C1 segment of cervical spinal cord (tissue), 14 donors: ENCODE measurements around the gene CX3CR1.

Experiments used
- DNase-seq, 14 donors: peaks; one replicate each; lab custom pipeline; 2025; lab: John Stamatoyannopoulos, UW

The CX3CR1 gene

GRCh38 chr3:39224288-39224687 lies 55.5 kb downstream of the CX3CR1 start:
- DNase-seq, result no peak

- no peak for DNase-seq
Observed at GRCh38 chr3:39222939-39223338, 56.9 kb downstream of the CX3CR1 start.

- no peak for DNase-seq
Observed at GRCh38 chr3:39222462-39222861, 57.4 kb downstream of the CX3CR1 start.

DNA sequence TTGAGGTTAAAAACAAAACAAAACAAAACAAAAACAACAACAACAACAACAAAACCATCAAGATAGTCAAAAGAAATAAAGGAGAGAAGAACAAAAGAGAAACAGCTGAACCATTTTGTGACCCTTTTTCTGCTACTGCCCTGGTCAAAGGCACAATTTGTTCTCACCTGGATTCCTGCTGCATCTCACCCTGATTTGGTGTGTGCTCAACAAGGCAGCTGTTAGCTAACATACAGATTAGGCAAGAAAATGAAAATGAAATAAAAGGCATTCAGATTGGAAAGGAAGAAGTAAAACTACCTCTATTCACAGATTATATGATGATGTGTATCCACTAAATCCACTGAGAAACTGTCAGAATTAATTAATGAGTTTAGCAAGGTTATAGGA lies 58.7 kb downstream of the CX3CR1 start:
- no peak for DNase-seq

DNA sequence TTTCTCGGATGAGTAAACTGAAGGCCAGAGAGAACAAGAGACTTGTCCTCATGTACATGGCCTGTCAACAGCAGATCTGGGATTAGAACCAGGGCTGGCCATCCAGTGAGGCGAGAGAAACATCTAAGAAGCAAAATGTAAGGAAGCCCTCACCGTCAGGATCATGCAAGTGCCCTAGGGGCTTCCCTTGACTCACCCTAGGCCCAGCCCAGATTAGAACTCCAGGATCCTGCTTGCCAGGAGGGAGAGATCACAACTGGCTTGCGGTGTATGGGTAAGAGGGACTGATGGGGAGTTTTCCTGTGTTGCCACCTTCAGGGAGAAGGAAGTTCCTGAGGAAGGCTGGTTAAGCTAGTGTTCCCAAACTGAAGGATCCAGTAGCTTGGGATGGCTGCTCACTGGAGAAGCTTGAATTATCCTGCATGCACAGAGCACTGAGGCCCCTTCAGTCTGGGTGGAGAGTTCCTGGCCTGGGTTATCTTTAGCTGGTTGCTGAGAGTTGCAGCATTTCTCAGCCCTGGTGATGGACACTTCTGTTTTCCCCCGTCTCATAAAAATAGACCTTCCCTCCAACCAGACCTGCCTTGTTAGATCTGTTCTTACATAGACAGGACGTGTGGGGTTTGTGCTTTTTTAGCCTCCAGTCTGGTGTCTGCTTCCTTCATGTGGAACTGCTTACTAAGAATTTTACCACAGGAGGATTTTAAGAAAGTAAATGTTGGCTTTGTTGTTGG lies 59.3 kb downstream of the CX3CR1 start:
- peak in 6 of 14 donors; percentile 4 to 48 (median 22) for DNase-seq

DNA sequence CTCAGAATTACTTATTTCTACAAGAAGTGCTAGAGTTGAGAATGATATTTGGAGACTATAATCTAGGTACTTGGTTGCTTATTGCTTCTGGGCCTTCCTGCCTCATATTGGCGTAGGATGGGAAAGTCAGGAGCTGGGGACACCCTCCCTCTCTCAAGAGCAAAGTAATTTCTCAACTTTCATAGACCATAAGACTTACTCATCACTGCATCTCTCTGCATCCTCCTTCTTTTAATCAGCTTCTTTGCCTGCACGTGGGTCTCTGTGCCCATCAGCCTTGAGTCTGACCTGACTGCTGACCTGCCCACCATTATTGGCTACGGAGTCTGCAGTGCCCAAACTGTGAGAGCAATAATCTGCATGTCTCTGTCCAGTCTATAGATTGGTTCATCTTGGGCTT lies 60.1 kb downstream of the CX3CR1 start:
- DNase-seq, result no peak

- DNase-seq, result peak in 1 of 14 donors; percentile 22
Observed at GRCh38 chr3:39216176-39216790, 63.6 kb downstream of the CX3CR1 start.

GRCh38 chr3:39213613-39214012 lies 66.2 kb downstream of the CX3CR1 start:
- no peak for DNase-seq
